PFSK-1 (cell line): ENCODE results near the gene PTTG1IP.

Experiments
- SIN3A ChIP-seq: IDR thresholded peaks from 2 replicates; pipeline ENCODE4 v1.6.1; 2012; ENCODE audit warnings: mild to moderate bottlenecking, low read length, moderate library complexity, borderline replicate concordance; ENCODE audit not compliant: insufficient read depth
- TAF1 ChIP-seq: IDR thresholded peaks from 2 replicates; pipeline ENCODE4 v1.6.1; 2012; ENCODE audit warnings: low read length, control low read depth, borderline replicate concordance; ENCODE audit not compliant: insufficient read depth

GRCh38 chr21:44905016-44905727 lies 31.7 kb upstream of the PTTG1IP start:
- TF ChIP-seq SIN3A (no peak), TAF1 (no peak)
